GM10248 (cell line): ENCODE results near the gene RPL7A.

ENCODE experiments used
- CTCF ChIA-PET: fragments of 300-600 bp; sonication (Branson Sonifier 250); formaldehyde crosslinking; extraction: SDS; loops from one replicate; lab custom pipeline; 2021; ENCODE audit warnings: antibody characterized with exemption; lab: Yijun Ruan, JAX
- POLR2A ChIA-PET: fragments of 350-650 bp; sonication (Branson Sonifier 250); formaldehyde crosslinking; extraction: SDS; loops from one replicate; lab custom pipeline; 2020; ENCODE audit warnings: antibody characterized with exemption; lab: Yijun Ruan, JAX
- DNase-seq: peaks from one replicate; pipeline ENCODE4 v3.0.0; 2012; ENCODE audit errors: extremely low spot score
- CTCF ChIP-seq: IDR thresholded peaks from 2 replicates; pipeline ENCODE4 v1.5.1; 2012; ENCODE audit warnings: mild to moderate bottlenecking, low read depth; ENCODE audit errors: extremely low read depth, missing control alignments, control extremely low read depth

Gene RPL7A

GRCh38 chr9:133341369-133342068 lies 6.5 kb upstream of the RPL7A start:
- DNase-seq, result no peak
- TF ChIP-seq CTCF, result no peak
- ChIA-PET CTCF (interaction anchor here (0.9 to 2.5 kb wide), 6 partner anchors 9 to 156 kb away, joined by 3 to 13 read pairs (median 3); no protein-coding TSS in a partner anchor), POLR2A (interaction anchor here (0.5 kb wide), 1 partner anchor 23 kb away, joined by 7 read pairs; no protein-coding TSS in a partner anchor)

GRCh38 chr9:133342069-133342406 lies 6.0 kb upstream of the RPL7A start:
- DNase-seq, result no peak
- ChIA-PET CTCF (interaction anchor here (0.9 to 2.5 kb wide), 6 partner anchors 9 to 156 kb away, joined by 3 to 13 read pairs (median 3); no protein-coding TSS in a partner anchor), POLR2A (no interaction called here)
- no peak for TF ChIP-seq CTCF

- no peak for DNase-seq
- CTCF ChIA-PET, result interaction anchor here (0.9 to 2.5 kb wide), 7 partner anchors 8 to 157 kb away, joined by 3 to 13 read pairs (median 3); no protein-coding TSS in a partner anchor
- POLR2A ChIA-PET, result no interaction called here
- TF ChIP-seq CTCF, result peak; percentile 22
These were observed 5.4 kb upstream of the RPL7A start for GRCh38 chr9:133342570-133342969.

GRCh38 chr9:133344071-133344470 lies 3.9 kb upstream of the RPL7A start:
- no peak for DNase-seq
- POLR2A ChIA-PET, result no interaction called here
- CTCF ChIA-PET, result interaction anchor here (1.1 to 1.4 kb wide), 2 partner anchors 11 to 14 kb away, joined by 3 to 4 read pairs; no protein-coding TSS in a partner anchor
- TF ChIP-seq CTCF, result no peak

- TF ChIP-seq CTCF, result no peak
- no peak for DNase-seq
- ChIA-PET CTCF (interaction anchor here (1.1 kb wide), 1 partner anchor 15 kb away, joined by 3 read pairs; no protein-coding TSS in a partner anchor), POLR2A (no interaction called here)
These were observed 3.0 kb upstream of the RPL7A start for GRCh38 chr9:133344979-133345378.

- DNase-seq, result no peak
- CTCF ChIA-PET, result no interaction called here
- no peak for TF ChIP-seq CTCF
- POLR2A ChIA-PET, result no interaction called here
These were observed 2.4 kb upstream of the RPL7A start for GRCh38 chr9:133345596-133345995.
